BE2C (cell line): Measurements from ENCODE around the gene ACTR2.
"Not testable (repeated sequence)": the region's sequence is repeated elsewhere in the genome, so short reads cannot be mapped to it uniquely, and the experiment has no call there.

Experiments
- DNase-seq: peaks from one replicate; pipeline ENCODE4 v3.0.0-alpha.2; 2020
- H3K27me3 ChIP-seq: fragments of 250-450 bp; sonication (Bioruptor Pico); 2 replicates; pipeline ENCODE4 v1.5.1; 2020; ENCODE audit warnings: mild to moderate bottlenecking
- H3K36me3 ChIP-seq: fragments of 250-450 bp; sonication (Bioruptor Pico); 2 replicates; pipeline ENCODE4 v1.5.1; 2020; ENCODE audit warnings: mild to moderate bottlenecking
- H3K4me1 ChIP-seq: fragments of 250-450 bp; sonication (Bioruptor Pico); 2 replicates; pipeline ENCODE4 v1.5.1; 2020
- H3K4me3 ChIP-seq: 2 replicates; pipeline ENCODE4 v1.5.1; 2011; ENCODE audit warnings: low read depth, low read length
- H3K9me3 ChIP-seq: fragments of 250-450 bp; sonication (Bioruptor Pico); 2 replicates; pipeline ENCODE4 v1.5.1; 2020
- CTCF ChIP-seq: IDR thresholded peaks from 2 replicates; pipeline ENCODE4 v1.5.1; 2012; ENCODE audit warnings: mild to moderate bottlenecking, low read depth, low read length

Gene ACTR2

GRCh38 chr2:65252640-65253039 is 25.0 kb downstream of the ACTR2 start:
- Histone ChIP-seq H3K36me3 (no peaks in the 10 kb centered on the region), H3K4me1 (no peaks in the 10 kb centered on the region), H3K27me3 (no peaks in the 10 kb centered on the region), H3K4me3 (no peak overlapping the region), H3K9me3 (no peaks in the 10 kb centered on the region)
- DNase-seq: no peak
- TF ChIP-seq CTCF: no peak

- TF ChIP-seq CTCF: no peak
- Histone ChIP-seq H3K4me3 (no peak overlapping the region), H3K9me3 (no peaks in the 10 kb centered on the region), H3K27me3 (no peaks in the 10 kb centered on the region), H3K4me1 (no peaks in the 10 kb centered on the region), H3K36me3 (no peaks in the 10 kb centered on the region)
- no peak for DNase-seq
Observed at GRCh38 chr2:65255356-65255755, 27.7 kb downstream of the ACTR2 start.

- H3K36me3 ChIP-seq: no peaks in the 10 kb centered on the region
- no peaks in the 10 kb centered on the region for H3K9me3 ChIP-seq
- H3K4me3 ChIP-seq: no peak overlapping the region
- H3K4me1 ChIP-seq: no peaks in the 10 kb centered on the region
- TF ChIP-seq CTCF: no peak
- DNase-seq: no peak
- no peaks in the 10 kb centered on the region for H3K27me3 ChIP-seq
Observed at GRCh38 chr2:65256054-65256453, 28.4 kb downstream of the ACTR2 start.

- not testable (repeated sequence) for H3K27me3 ChIP-seq, H3K9me3 ChIP-seq, H3K4me1 ChIP-seq, H3K36me3 ChIP-seq, H3K4me3 ChIP-seq, DNase-seq
Observed at GRCh38 chr2:65257866-65258265, 30.2 kb downstream of the ACTR2 start.

GRCh38 chr2:65261676-65262075 is 34.0 kb downstream of the ACTR2 start:
- no peak overlapping the region for H3K4me3 ChIP-seq
- H3K27me3 ChIP-seq: no peaks in the 10 kb centered on the region
- no peak for TF ChIP-seq CTCF
- H3K36me3 ChIP-seq: no peaks in the 10 kb centered on the region
- DNase-seq: no peak
- no peaks in the 10 kb centered on the region for H3K9me3 ChIP-seq
- peaks cover 12% of the 10 kb centered on the region for H3K4me1 ChIP-seq

- Histone ChIP-seq H3K27me3 (no peaks in the 10 kb centered on the region), H3K36me3 (no peaks in the 10 kb centered on the region), H3K4me3 (no peak overlapping the region), H3K4me1 (peaks cover 12% of the 10 kb centered on the region), H3K9me3 (no peaks in the 10 kb centered on the region)
- DNase-seq: no peak
- no peak for TF ChIP-seq CTCF
Observed at GRCh38 chr2:65263262-65263661, 35.6 kb downstream of the ACTR2 start.

GRCh38 chr2:65263986-65264385 is 36.4 kb downstream of the ACTR2 start:
- H3K9me3 ChIP-seq: no peaks in the 10 kb centered on the region
- DNase-seq: no peak
- peaks cover 12% of the 10 kb centered on the region for H3K4me1 ChIP-seq
- no peaks in the 10 kb centered on the region for H3K27me3 ChIP-seq
- no peaks in the 10 kb centered on the region for H3K36me3 ChIP-seq
- no peak for TF ChIP-seq CTCF
- H3K4me3 ChIP-seq: no peak overlapping the region
